Panc1 (cell line): ENCODE data around the gene PRKCB.

Experiments
- POLR2AphosphoS5 ChIP-seq: IDR thresholded peaks from 2 replicates; pipeline ENCODE4 v1.6.1; 2012; ENCODE audit warnings: mild to moderate bottlenecking, low read depth, low read length, moderate library complexity
- TCF7L2 ChIP-seq: IDR thresholded peaks from 2 replicates; pipeline ENCODE4 v1.6.1; 2011; ENCODE audit warnings: mild to moderate bottlenecking, low read depth, low read length, inconsistent platforms
- TF ChIP-seq, protein P1 (sequence below): fragments of 450-650 bp; IDR thresholded peaks from 2 replicates; pipeline ENCODE4 v1.5.1; 2017; ENCODE audit warnings: mild to moderate bottlenecking

DNA sequence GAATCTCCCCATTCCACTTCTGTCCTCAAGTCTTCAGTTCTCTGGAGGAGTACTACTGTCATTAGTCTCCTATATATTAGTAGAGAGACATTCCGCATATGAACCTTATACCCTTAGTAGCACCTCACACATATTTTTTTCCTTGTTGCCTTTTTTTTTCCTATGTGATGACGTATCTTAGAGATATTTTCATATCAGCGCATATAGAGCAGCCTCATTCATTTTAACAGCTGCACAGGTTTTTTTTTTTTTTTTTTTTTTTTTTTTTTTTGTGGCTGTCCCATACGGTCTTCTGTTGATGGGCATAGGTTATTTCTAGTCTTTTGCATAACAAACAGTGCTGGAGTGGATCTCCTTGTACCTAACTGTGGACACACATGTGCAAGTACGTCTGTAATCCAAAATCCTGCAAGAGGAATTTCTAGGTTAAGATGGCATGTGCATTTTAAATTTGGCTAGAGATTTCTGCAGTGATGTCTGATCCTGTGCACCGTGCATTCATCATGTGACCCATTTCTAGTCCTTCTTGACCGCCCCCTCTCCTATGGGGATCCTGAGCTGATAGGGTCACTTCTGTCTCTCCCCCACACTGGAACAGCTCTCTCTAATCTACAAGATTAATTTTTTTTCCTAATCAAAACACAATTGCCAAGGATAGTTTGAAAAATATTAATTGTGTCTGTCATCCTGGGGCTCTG lies 64.8 kb downstream of the PRKCB start:
- TF ChIP-seq POLR2AphosphoS5 (no peak), TCF7L2 (no peak)
- TF ChIP-seq, protein P1, sequence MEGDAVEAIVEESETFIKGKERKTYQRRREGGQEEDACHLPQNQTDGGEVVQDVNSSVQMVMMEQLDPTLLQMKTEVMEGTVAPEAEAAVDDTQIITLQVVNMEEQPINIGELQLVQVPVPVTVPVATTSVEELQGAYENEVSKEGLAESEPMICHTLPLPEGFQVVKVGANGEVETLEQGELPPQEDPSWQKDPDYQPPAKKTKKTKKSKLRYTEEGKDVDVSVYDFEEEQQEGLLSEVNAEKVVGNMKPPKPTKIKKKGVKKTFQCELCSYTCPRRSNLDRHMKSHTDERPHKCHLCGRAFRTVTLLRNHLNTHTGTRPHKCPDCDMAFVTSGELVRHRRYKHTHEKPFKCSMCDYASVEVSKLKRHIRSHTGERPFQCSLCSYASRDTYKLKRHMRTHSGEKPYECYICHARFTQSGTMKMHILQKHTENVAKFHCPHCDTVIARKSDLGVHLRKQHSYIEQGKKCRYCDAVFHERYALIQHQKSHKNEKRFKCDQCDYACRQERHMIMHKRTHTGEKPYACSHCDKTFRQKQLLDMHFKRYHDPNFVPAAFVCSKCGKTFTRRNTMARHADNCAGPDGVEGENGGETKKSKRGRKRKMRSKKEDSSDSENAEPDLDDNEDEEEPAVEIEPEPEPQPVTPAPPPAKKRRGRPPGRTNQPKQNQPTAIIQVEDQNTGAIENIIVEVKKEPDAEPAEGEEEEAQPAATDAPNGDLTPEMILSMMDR = no peak
